ENCODE measurements around the gene ITPR1.
A peak's percentile ranks its signal among the peaks of the same experiment; 100 is the strongest.

ITPR1 gene

DNA sequence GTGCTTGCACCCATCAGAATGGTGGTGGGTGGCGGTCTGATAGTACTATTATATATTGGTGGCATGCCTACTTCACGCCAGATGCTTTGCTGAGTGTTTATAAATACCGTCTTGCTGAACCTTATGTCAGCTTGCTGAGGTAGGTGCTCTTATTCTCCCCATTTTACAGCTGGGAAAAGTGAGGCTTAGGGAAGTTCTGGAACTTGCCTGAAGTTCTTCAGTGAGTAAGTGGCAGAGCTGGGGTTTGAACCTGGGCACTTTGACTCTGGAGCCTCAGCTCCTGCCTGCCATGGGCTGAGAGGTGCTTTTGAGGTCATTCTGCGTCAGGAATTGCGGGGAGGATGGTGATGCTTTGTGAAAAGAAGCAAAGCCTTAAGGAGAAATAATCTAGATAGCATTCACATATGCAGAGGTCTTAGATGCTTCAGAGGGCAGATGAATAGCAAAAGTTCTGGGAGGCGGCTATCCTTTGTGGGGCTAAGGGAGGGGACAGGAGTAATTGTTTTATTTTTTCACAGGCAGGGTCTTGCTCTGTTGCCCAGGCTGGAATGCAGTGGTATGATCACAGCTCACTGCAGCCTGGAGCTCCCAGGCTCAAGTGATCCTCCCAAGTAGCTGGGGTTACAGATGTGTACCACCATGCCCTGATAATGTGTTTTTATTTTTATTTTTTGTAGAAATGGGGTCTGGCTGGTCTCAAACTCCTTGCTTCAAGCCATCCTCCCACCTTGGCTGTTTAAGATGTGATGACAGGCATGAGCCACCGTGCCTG lies 18.5 kb downstream of the ITPR1 start:
- DNase-seq: no peak

- DNase-seq: peak; percentile 49
These were observed 19.9 kb downstream of the ITPR1 start for GRCh38 chr3:4512895-4513616.

- no peak for DNase-seq
These were observed 21.2 kb downstream of the ITPR1 start for GRCh38 chr3:4514321-4514720.

- no peak for DNase-seq
These were observed 21.8 kb downstream of the ITPR1 start for GRCh38 chr3:4514916-4515315.

DNA sequence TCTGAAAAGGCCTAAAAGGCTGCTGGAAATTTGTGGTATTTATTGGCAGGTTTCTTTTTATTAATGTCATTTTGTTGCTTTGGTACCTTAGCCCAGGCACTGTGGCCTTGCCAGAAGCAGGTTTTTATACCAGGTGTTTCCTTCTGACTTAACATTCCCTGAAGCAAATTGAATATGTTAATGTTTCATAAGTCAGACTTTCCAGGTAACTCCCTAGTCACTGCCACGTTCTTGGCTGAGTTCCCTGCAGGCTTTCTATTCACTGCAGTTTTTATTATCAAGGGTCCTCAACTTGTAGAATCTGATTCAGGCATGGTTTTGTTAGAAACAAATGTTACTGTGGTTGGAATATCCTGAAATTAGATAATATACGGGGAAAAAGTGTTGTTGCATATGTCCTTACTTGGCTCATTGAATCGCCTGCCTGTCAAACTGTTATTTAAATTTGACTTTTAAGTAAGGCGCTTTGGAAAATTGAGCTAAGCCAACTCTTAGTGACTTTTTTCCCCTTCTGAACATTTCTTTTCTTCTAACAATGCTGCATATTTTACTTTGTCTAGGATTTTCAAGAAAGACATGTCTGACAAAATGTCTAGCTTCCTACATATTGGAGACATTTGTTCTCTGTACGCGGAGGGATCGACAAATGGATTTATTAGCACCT lies 22.9 kb downstream of the ITPR1 start:
- no peak for DNase-seq

GRCh38 chr3:4517093-4517492 lies 23.9 kb downstream of the ITPR1 start:
- DNase-seq: no peak

DNA sequence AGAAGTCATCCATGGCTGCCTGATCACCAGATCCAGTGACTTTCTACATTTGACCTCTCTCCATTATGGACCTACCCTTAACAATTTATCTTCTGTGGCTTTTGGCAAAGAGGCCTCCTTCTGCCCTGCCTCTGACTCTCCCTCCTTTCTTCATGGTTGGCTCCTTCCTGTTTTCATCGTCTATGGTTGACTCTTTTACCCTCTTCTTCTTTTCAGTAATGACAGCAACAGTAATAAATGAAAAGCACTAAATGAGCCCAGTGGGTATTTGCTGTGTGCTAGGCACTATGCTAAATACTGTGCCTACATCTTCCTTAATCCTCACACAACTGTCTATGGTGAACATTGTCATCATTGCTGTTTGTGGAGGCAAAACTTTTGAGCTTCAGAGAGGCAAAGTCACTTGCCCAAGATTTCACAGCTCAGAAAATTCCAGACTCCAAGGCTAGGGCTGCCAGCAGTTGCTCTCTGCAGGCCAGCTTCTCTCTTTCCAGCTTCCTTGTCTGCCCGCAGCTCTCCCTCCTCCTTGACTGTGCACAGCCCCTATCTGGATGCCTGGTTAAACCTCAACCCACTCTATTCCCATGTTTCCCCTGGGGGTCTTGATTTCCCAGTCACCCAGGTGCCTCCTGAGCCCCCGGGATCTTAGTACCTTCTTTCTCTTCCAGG lies 24.6 kb downstream of the ITPR1 start:
- DNase-seq: no peak

DNA sequence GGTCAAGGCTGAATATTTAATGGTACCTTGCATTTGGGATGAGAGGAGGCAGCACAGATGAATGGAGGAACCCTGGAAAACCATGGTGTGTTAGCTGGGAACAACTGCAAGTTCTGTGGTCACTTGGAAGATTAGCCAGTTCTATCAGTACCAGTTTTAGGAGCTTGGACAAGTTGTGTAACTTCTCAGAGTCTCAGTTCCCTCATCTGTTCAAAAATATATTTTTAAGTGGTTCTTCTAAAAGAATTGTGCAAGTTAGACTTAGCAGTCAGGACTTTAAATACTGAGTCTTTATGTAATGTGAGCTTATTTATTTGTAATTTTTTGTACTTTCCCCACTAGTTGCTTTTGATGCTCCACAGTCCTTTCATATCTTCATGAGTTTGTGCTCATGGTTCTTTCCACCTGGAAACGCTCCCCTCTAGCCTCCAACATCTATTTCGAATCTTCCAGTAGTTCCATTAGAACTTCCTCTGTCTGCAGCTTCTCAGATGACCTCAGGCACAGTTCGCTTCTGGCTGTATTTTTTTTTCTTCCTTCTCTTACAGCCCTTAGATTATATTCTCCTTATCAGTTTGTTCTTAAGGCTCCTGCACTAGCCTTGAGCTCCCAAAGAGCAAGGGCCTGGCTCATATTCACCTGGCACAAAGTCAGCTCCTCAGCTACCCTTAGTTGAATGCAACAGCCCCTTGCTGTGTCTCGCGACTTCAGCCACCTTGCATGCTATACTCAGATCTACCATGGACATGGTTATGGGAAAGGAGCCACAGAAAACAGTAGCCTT lies 27.1 kb downstream of the ITPR1 start:
- DNase-seq: no peak

DNA sequence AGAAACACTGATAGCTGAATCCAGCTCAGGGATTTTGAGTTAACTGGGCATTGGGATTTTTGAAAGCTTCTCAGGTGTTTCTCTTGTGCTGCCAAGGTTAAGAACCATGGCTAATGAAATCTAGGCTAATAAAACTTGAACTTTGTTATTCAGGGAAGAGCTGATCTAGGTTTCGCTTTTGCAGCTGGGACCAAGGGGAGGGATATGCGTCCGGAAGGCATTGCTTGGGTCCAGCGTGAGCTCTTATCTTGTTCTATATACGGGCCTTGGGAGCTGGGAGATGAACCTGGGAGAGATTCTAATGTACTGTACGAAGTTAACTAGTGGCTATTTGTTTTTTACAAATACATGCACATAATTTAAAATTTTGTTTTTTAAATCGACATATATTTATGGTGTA lies 29.8 kb downstream of the ITPR1 start:
- no peak for DNase-seq

GRCh38 chr3:4523710-4524698 lies 30.9 kb downstream of the ITPR1 start:
- DNase-seq: no peak

DNA sequence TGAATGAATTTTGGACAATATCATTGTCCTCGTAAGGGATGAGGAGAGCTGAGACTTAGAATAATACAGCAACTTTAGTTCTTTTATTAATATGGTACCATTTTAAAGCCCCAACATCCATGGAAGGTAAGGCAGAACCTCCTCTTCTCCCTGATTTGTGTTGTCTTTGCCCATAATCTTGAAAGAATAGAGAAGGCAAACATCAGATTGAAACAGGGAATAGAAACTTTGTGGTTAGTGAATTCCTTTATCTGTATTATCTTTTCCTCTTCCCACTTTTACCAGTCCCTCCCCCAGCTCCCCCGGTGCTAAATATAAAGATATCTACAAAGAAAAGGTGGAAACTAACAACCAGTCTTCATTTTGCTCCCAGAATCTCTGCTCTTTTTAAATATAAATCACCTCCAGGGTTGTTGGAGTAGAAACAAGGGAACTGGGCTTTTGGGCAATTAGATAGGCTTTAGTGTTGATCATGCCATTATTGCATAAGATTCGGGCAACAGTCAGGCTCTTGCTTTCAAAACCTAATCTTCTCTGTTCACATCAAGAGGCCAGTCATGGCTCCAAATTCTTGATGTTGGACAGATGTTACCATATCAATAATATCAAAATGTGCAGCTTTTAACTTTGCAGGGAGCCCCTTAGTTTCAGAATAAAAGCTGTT lies 32.5 kb downstream of the ITPR1 start:
- DNase-seq: no peak

DNA sequence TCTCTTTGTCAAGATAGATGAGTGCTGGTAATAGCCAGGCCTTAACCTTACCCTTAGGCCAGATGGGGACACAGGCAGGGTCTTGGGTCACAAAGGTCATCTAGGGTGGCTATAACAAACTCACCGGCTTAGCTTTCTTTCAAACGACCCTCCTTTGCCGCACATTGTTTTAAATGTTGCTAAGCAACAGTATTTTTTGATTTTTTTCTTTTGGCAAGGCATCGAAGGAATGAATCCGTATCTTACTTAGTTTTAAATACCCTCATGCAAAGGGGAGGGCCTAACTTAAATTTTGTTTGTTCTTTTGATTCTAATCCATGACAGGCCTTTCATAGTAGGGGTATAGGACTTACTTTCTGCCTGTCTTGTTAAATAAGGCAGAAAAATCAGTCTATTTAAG lies 35.2 kb downstream of the ITPR1 start:
- DNase-seq: no peak

DNA sequence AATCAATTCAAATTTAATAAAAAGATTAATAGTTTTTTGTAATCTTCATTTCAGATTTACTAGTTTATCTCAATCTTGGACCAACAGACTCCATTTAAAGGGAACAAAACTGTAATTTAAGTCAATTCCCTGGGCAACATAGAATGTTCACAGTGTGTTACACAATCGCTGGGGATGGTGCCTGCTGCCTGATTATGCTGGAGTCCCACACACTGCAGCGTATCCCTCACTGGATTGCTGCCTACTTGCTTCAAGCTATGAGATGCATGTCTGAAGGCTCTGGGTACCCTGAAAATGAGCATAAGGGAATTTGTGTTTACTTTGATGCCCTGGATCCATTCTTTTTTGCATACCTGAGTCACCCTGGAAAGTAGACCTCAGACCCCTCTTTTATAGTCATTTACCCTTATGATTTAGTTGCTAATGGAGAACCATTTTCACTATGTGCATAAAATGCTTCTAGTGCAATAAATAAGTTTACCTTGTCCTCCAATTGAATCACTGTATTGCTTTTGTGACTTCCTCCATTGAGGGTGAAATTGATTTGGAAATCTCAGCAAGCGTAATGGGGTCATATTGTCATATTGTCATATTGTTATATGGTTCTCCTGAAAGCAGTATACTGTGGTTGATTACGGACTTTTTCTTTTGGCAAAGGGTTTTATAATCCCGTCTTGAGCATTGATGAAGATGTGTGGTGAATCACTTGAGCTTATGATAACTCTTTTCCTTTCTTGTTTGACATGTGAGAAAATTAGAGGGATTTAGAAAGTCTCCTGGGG lies 35.9 kb downstream of the ITPR1 start:
- DNase-seq: no peak

- no peak for DNase-seq
These were observed 36.9 kb downstream of the ITPR1 start for GRCh38 chr3:4529876-4530588.

- no peak for DNase-seq
These were observed 38.4 kb downstream of the ITPR1 start for GRCh38 chr3:4531478-4532025.

- no peak for DNase-seq
These were observed 39.5 kb downstream of the ITPR1 start for GRCh38 chr3:4532535-4533112.

GRCh38 chr3:4533489-4534443 lies 40.6 kb downstream of the ITPR1 start:
- no peak for DNase-seq
